ENCODE results near the gene NAT16. TPM values are rescaled to one million over a fixed set of nuclear protein-coding genes. Genes with fewer than 3 reads are reported as not detected.

Gene NAT16
- total and polyA plus RNA-seq, 2 of the 8 experiments (the other 6 are each of a cell fraction or from before 2014, with no cell fraction given) = 0.26 to 0.84 TPM

GRCh38 chr7:101201695-101202602 is 21.9 kb upstream of the NAT16 start (continued):
- TF ChIP-seq, protein P1, sequence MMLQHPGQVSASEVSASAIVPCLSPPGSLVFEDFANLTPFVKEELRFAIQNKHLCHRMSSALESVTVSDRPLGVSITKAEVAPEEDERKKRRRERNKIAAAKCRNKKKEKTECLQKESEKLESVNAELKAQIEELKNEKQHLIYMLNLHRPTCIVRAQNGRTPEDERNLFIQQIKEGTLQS (IDR thresholded peaks at IDR 0.05; ENCODE audit: insufficient read depth, low read depth, low read length) = no peak
- peak; percentile 15; the same call in 1 of the 2 replicates for TF ChIP-seq TBP (IDR thresholded peaks at IDR 0.05; ENCODE audit: low read depth, low read length)
- no peak for TF ChIP-seq JUND (IDR thresholded peaks at IDR 0.05; ENCODE audit: low read length)
- no peak for TF ChIP-seq YY1 (IDR thresholded peaks at IDR 0.05; ENCODE audit: low read depth, low read length)
- no peak for TF ChIP-seq NANOG (IDR thresholded peaks at IDR 0.05; ENCODE audit: insufficient read depth, low read depth, low read length, poor library complexity, severe bottlenecking)
- no peak for TF ChIP-seq HDAC6 (IDR thresholded peaks at IDR 0.05; ENCODE audit: low read depth, low read length)
- peak; percentile 60 for TF ChIP-seq KDM4A (IDR thresholded peaks at IDR 0.05; ENCODE audit: low read depth, low read length, severe bottlenecking)
- TF ChIP-seq FOSL1 (IDR thresholded peaks at IDR 0.05; ENCODE audit: insufficient read depth, low read depth, low read length) = no peak
- TF ChIP-seq SP1 (IDR thresholded peaks at IDR 0.05; ENCODE audit: low read depth, low read length) = no peak
- 0 out of 4 replicates have a peak, but pooled peaks of 1 of the 2 experiments have one; percentile 26 for TF ChIP-seq HDAC2 (IDR thresholded peaks at IDR 0.05; ENCODE audit: borderline replicate concordance in 1 of 2, low read depth in 2 of 2, low read length in 2 of 2)
- peak; percentile 45 for TF ChIP-seq EZH2 (IDR thresholded peaks at IDR 0.05; ENCODE audit: low read depth, low read length, severe bottlenecking)
- peak; percentile 61 for TF ChIP-seq TAF7 (optimal IDR thresholded peaks at IDR 0.05; ENCODE audit: borderline replicate concordance, low read depth, low read length)
- TF ChIP-seq KDM5A (IDR thresholded peaks at IDR 0.05; ENCODE audit: low read length) = no peak
- TF ChIP-seq CTCF (IDR thresholded peaks at IDR 0.05; ENCODE audit: control extremely low read depth in 1 of 3, insufficient read depth in 1 of 3, low read depth in 1 of 3, low read length in 3 of 3) = no peak
- no peak for TF ChIP-seq TEAD4 (IDR thresholded peaks at IDR 0.05; ENCODE audit: low read depth, low read length)
- no peak for TF ChIP-seq SIN3A (conservative IDR thresholded peaks at IDR 0.05 in 1 of 2, IDR thresholded peaks at IDR 0.05 in 1 of 2; ENCODE audit: low read depth in 1 of 2, low read length in 2 of 2)
- TF ChIP-seq POU5F1 (IDR thresholded peaks at IDR 0.05; ENCODE audit: low read depth, low read length) = no peak
- no peak for TF ChIP-seq SP4 (IDR thresholded peaks at IDR 0.05; ENCODE audit: low read length)
- no peak for TF ChIP-seq RNF2 (IDR thresholded peaks at IDR 0.05; ENCODE audit: borderline replicate concordance, low read depth, low read length, missing control alignments, poor library complexity, severe bottlenecking)

Measured in H1 (cell line).